ENCODE results near the gene CMTM4. TPM values are rescaled to one million over a fixed set of nuclear protein-coding genes. Genes with fewer than 3 reads are reported as not detected.

The CMTM4 gene
- polyA plus RNA-seq, 1 of the 3 experiments (the other 2 are of a cell fraction): 21.7 TPM

DNA sequence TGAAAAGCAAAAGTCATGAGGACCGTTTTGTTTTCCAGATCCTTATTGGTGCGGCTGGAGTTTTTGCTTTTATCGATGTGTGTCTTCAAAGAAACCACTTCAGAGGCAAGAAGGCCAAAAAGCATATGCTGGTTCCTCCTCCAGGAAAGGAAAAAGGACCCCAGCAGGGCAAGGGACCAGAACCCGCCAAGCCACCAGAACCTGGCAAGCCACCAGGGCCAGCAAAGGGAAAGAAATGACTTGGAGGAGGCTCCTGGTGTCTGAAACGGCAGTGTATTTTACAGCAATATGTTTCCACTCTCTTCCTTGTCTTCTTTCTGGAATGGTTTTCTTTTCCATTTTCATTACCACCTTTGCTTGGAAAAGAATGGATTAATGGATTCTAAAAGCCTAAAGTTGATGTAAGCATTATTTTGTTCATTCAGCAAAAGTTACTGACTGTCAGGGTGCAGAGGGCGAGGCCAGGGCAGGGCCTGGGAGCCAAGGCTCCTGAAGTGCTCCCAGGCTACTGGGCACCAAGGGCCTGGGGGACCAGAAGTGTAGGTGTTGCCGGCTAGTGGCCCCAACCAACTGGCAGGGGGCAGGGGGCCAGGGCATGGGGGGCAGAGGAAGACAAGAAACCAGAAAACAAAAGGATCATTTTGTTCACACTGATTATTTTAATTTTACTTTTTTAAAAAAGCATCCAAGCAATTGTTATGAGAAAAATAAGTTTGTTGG lies 108.5 kb downstream of the CMTM4 start (continued):
- TF ChIP-seq, protein P1, sequence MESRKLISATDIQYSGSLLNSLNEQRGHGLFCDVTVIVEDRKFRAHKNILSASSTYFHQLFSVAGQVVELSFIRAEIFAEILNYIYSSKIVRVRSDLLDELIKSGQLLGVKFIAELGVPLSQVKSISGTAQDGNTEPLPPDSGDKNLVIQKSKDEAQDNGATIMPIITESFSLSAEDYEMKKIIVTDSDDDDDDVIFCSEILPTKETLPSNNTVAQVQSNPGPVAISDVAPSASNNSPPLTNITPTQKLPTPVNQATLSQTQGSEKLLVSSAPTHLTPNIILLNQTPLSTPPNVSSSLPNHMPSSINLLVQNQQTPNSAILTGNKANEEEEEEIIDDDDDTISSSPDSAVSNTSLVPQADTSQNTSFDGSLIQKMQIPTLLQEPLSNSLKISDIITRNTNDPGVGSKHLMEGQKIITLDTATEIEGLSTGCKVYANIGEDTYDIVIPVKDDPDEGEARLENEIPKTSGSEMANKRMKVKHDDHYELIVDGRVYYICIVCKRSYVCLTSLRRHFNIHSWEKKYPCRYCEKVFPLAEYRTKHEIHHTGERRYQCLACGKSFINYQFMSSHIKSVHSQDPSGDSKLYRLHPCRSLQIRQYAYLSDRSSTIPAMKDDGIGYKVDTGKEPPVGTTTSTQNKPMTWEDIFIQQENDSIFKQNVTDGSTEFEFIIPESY (IDR thresholded peaks at IDR 0.05; ENCODE audit: borderline replicate concordance, low read depth): no peak
- TF ChIP-seq, protein P2, sequence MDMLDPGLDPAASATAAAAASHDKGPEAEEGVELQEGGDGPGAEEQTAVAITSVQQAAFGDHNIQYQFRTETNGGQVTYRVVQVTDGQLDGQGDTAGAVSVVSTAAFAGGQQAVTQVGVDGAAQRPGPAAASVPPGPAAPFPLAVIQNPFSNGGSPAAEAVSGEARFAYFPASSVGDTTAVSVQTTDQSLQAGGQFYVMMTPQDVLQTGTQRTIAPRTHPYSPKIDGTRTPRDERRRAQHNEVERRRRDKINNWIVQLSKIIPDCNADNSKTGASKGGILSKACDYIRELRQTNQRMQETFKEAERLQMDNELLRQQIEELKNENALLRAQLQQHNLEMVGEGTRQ (IDR thresholded peaks at IDR 0.05; ENCODE audit: borderline replicate concordance, low read depth, low read length): no peak
- no peak for TF ChIP-seq GABPA (IDR thresholded peaks at IDR 0.05; ENCODE audit: low read depth)

DNA sequence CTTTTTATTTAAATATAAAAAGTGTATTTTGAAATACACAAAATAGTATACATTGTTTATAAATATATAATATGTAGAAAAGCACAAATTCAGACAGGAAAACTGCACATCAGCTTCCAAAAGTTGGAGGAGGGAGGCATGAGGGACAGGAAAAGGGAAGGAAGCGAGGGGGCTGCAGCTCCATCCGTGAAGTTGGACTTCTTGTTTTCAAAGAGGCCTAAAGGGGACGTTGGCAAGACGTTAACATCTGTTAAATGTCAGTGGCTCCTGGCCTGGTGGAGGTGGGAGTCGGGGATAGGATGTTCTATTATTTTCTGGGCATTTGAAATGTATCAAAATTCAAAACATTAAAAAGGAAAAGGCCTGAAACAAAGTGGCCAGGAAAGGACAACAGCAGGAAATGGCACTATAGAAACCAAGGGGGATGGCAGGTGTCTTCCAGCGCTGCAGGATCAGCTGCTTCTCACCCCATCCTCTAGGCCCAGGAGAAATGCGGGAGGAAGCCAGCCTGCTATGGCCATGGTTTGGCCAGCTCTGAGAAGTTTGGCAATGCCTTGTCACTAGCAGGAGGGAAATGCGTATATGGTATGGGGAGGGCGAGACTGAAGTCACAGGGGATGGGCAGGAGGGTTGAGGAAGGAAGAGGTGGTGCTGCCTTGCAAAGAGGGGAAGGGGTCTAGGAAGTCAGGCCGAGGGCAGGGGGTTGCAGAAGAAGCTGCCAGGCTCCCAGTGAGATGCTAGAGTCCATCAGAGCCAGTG lies 110.9 kb downstream of the CMTM4 start:
- no peak for TF ChIP-seq GABPA (IDR thresholded peaks at IDR 0.05; ENCODE audit: low read depth)
- no peak for TF ChIP-seq NRF1 (IDR thresholded peaks at IDR 0.05; ENCODE audit: low read depth, low read length)
- TF ChIP-seq MXI1 (IDR thresholded peaks at IDR 0.05; ENCODE audit: low read depth, low read length): no peak
- no peak for TF ChIP-seq ELF1 (IDR thresholded peaks at IDR 0.05)
- no peak for TF ChIP-seq RAD21 (IDR thresholded peaks at IDR 0.05; ENCODE audit: low read length)
- no peak for TF ChIP-seq EP300 (IDR thresholded peaks at IDR 0.05; ENCODE audit: borderline replicate concordance in 1 of 2, low read depth in 1 of 2, low read length in 1 of 2)
- no peak for TF ChIP-seq POLR2AphosphoS5 (IDR thresholded peaks at IDR 0.05; ENCODE audit: low read depth, low read length)
- TF ChIP-seq, protein P3, sequence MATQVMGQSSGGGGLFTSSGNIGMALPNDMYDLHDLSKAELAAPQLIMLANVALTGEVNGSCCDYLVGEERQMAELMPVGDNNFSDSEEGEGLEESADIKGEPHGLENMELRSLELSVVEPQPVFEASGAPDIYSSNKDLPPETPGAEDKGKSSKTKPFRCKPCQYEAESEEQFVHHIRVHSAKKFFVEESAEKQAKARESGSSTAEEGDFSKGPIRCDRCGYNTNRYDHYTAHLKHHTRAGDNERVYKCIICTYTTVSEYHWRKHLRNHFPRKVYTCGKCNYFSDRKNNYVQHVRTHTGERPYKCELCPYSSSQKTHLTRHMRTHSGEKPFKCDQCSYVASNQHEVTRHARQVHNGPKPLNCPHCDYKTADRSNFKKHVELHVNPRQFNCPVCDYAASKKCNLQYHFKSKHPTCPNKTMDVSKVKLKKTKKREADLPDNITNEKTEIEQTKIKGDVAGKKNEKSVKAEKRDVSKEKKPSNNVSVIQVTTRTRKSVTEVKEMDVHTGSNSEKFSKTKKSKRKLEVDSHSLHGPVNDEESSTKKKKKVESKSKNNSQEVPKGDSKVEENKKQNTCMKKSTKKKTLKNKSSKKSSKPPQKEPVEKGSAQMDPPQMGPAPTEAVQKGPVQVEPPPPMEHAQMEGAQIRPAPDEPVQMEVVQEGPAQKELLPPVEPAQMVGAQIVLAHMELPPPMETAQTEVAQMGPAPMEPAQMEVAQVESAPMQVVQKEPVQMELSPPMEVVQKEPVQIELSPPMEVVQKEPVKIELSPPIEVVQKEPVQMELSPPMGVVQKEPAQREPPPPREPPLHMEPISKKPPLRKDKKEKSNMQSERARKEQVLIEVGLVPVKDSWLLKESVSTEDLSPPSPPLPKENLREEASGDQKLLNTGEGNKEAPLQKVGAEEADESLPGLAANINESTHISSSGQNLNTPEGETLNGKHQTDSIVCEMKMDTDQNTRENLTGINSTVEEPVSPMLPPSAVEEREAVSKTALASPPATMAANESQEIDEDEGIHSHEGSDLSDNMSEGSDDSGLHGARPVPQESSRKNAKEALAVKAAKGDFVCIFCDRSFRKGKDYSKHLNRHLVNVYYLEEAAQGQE (IDR thresholded peaks at IDR 0.05; ENCODE audit: low read depth, low read length): no peak
- TF ChIP-seq SIN3A (IDR thresholded peaks at IDR 0.05; ENCODE audit: borderline replicate concordance, low read depth, low read length): no peak
- TF ChIP-seq MEF2A (IDR thresholded peaks at IDR 0.05; ENCODE audit: borderline replicate concordance, low read depth): no peak
- TF ChIP-seq RFX5 (IDR thresholded peaks at IDR 0.05; ENCODE audit: low read length): no peak
- TF ChIP-seq TAF1 (IDR thresholded peaks at IDR 0.05; ENCODE audit: borderline replicate concordance, low read depth, low read length): no peak
- TF ChIP-seq CHD2 (IDR thresholded peaks at IDR 0.05; ENCODE audit: low read length, partially characterized antibody): no peak
- no peak for TF ChIP-seq FOSL2 (IDR thresholded peaks at IDR 0.05; ENCODE audit: borderline replicate concordance, low read depth)
- H3K36me3 ChIP-seq (replicated peaks in 1 of 2; ENCODE audit: control insufficient read depth in 1 of 2, insufficient read depth in 2 of 2, low read length in 1 of 2): no peaks in the 10 kb centered on the region
- H3K4me3 ChIP-seq (ENCODE audit: low read depth in 2 of 2, low read length in 1 of 2): no peak overlapping the region
- WGBS (ENCODE audit: low lambda C conversion rate): 86% methylated on average over 10 of the region's 10 CpGs
- H3K9me3 ChIP-seq: no peaks in the 10 kb centered on the region
- H3K4me1 ChIP-seq (ENCODE audit: control insufficient read depth in 1 of 2, insufficient read depth in 2 of 2, low read depth in 1 of 2, low read length in 1 of 2): peaks cover 0 to 11% of the 10 kb centered on the region in 2 experiments; a peak in 2 of 4 replicates
- no peak overlapping the region for H2AFZ ChIP-seq (ENCODE audit: low read depth)
- POLR2A ChIA-PET: no interaction called here
- no peaks in the 10 kb centered on the region for H4K20me1 ChIP-seq (ENCODE audit: insufficient read depth)
- CTCF ChIA-PET: interaction anchor here (0.6 to 1.6 kb wide), 3 partner anchors 8 to 23 kb away, joined by 3 read pairs; no protein-coding TSS in a partner anchor
- no peak overlapping the region for H3K9ac ChIP-seq
- peaks cover 7% of the 10 kb centered on the region for H3F3A ChIP-seq (replicated peaks; ENCODE audit: insufficient read depth)
- H3K27ac ChIP-seq (ENCODE audit: low read depth in 2 of 2, low read length in 1 of 2): no peak overlapping the region
- no peaks in the 10 kb centered on the region for H3K9me2 ChIP-seq
- no peaks in the 10 kb centered on the region for H3K79me2 ChIP-seq (ENCODE audit: insufficient read depth)
- no peak for DNase-seq
- no peak overlapping the region for H3K4me2 ChIP-seq
- no peaks in the 10 kb centered on the region for H3K27me3 ChIP-seq (ENCODE audit: insufficient read depth)
